ENCODE data around the gene SYNJ2.
"Not testable (repeated sequence)": the region's sequence is repeated elsewhere in the genome, so short reads cannot be mapped to it uniquely, and the experiment has no call there.

Gene SYNJ2

GRCh38 chr6:157962601-157963302 lies 18.9 kb upstream of the SYNJ2 start:
- Histone ChIP-seq H3K36me3 (ENCODE audit: control insufficient read depth, insufficient read depth, low read length) (no peaks in the 10 kb centered on the region), H3K27ac (ENCODE audit: low read depth, low read length) (no peak overlapping the region), H3K4me3 (ENCODE audit: low read length) (no peak overlapping the region)

DNA sequence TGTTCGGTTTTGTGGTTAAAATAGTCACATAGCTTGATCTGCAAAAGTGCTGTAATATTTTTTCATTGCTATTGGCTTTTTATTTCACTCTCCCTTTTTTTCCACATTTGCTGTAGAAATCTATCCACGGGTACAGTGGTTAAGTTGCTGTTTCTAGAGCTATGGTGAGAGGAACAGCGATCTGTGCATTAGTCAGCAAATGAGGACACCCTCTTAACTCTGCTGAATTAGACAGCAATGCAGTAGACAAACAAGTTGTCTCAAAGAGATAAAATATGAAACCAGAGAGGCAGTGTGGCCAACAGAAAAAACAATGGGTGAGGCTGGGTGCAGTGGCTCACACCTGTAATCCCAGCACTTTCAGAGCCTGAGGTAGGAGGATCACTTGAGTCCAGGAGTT lies 17.6 kb upstream of the SYNJ2 start:
- Histone ChIP-seq H3K36me3 (ENCODE audit: control insufficient read depth, insufficient read depth, low read length) (no peaks in the 10 kb centered on the region), H3K27me3 (ENCODE audit: control insufficient read depth, insufficient read depth, low read length) (no peaks in the 10 kb centered on the region), H3K27ac (ENCODE audit: low read depth, low read length) (no peak overlapping the region), H3K4me3 (ENCODE audit: low read length) (no peak overlapping the region), H3K4me1 (ENCODE audit: control insufficient read depth, insufficient read depth, low read length) (no peaks in the 10 kb centered on the region), H3K9ac (ENCODE audit: low read length) (no peak overlapping the region)

More at GRCh38 chr6:157962601-157963302, 18.9 kb upstream of the SYNJ2 start:
- Histone ChIP-seq H3K27me3 (ENCODE audit: control insufficient read depth, insufficient read depth, low read length) (no peaks in the 10 kb centered on the region), H3K9ac (ENCODE audit: low read length) (no peak overlapping the region), H3K4me1 (ENCODE audit: control insufficient read depth, insufficient read depth, low read length) (no peaks in the 10 kb centered on the region)

GRCh38 chr6:157965387-157965786 lies 16.3 kb upstream of the SYNJ2 start:
- no peaks in the 10 kb centered on the region for H3K4me1 ChIP-seq (ENCODE audit: control insufficient read depth, insufficient read depth, low read length)

DNA sequence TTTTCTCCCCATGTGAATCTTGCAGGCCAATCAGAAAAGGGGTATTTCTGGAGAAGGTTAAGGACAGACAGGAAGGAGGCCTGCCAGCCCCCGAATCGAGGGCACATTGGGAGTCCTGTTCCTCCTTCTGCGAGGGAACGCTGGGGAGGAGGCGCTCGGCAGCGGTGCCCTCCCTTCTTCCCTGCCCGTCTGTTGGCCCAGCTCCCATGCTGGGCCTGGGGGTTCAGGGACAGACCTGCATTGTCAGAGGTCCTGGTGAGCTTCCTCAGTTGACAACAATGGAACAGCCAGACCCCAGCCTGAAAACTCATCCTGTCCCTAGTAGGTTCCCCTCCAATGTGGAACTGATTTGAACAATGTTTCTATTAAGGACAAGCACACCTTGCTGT lies 15.1 kb upstream of the SYNJ2 start:
- H3K27me3 ChIP-seq (ENCODE audit: control insufficient read depth, insufficient read depth, low read length) = no peaks in the 10 kb centered on the region
- H3K27ac ChIP-seq (ENCODE audit: low read depth, low read length) = no peak overlapping the region
- no peak overlapping the region for H3K4me3 ChIP-seq (ENCODE audit: low read length)
- no peak overlapping the region for H3K9ac ChIP-seq (ENCODE audit: low read length)
- H3K36me3 ChIP-seq (ENCODE audit: control insufficient read depth, insufficient read depth, low read length) = no peaks in the 10 kb centered on the region
- H3K4me1 ChIP-seq (ENCODE audit: control insufficient read depth, insufficient read depth, low read length) = no peaks in the 10 kb centered on the region

More at GRCh38 chr6:157965387-157965786, 16.3 kb upstream of the SYNJ2 start:
- Histone ChIP-seq H3K4me3 (ENCODE audit: low read length) (no peak overlapping the region), H3K27me3 (ENCODE audit: control insufficient read depth, insufficient read depth, low read length) (no peaks in the 10 kb centered on the region), H3K9ac (ENCODE audit: low read length) (no peak overlapping the region), H3K36me3 (ENCODE audit: control insufficient read depth, insufficient read depth, low read length) (no peaks in the 10 kb centered on the region), H3K27ac (ENCODE audit: low read depth, low read length) (no peak overlapping the region)

DNA sequence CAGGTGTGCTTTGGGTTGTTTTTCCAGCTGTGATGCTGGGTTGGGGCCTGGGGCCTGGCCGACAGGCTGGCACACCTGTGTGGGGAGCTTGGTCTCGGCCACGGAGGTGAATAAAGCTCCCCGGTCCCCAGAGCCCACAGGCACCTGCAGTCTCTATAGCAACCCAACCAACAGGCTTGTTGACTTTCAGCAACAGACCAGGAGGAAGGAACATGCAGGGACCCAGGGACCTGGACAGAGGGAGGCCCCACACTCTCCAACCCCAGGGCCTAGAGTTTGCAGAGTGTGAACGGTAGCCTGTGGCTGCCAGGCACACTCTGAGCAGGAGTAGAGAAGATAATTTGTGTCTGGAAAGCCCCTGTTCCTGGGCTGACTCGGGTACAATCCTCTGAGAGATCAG lies 14.6 kb upstream of the SYNJ2 start:
- Histone ChIP-seq H3K27me3 (ENCODE audit: control insufficient read depth, insufficient read depth, low read length) (no peaks in the 10 kb centered on the region), H3K9ac (ENCODE audit: low read length) (no peak overlapping the region), H3K27ac (ENCODE audit: low read depth, low read length) (peak overlapping the region; percentile 8), H3K36me3 (ENCODE audit: control insufficient read depth, insufficient read depth, low read length) (no peaks in the 10 kb centered on the region), H3K4me3 (ENCODE audit: low read length) (no peak overlapping the region), H3K4me1 (ENCODE audit: control insufficient read depth, insufficient read depth, low read length) (no peaks in the 10 kb centered on the region)

DNA sequence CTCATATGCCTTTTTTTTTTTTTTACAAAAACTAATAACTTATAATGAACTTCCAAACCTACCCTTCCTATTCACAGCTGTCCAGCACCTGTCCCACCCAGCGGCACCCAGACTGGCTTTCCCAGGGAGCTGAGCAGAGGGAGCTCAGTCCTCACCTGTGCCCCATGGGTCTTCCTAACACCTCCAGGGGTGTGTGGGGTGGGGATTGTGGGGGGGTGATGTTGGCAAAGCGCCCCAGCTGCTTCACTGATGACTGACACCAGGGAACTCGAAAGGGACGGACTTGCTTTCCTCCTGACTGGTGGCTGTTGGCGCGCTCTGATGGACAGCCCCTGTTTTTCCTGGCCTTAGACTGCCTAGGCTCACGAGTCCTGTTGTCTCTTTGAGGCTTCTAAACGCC lies 14.2 kb upstream of the SYNJ2 start:
- H3K4me3 ChIP-seq (ENCODE audit: low read length) = no peak overlapping the region
- H3K4me1 ChIP-seq (ENCODE audit: control insufficient read depth, insufficient read depth, low read length) = no peaks in the 10 kb centered on the region
- no peaks in the 10 kb centered on the region for H3K36me3 ChIP-seq (ENCODE audit: control insufficient read depth, insufficient read depth, low read length)
- H3K27ac ChIP-seq (ENCODE audit: low read depth, low read length) = no peak overlapping the region
- H3K27me3 ChIP-seq (ENCODE audit: control insufficient read depth, insufficient read depth, low read length) = no peaks in the 10 kb centered on the region
- H3K9ac ChIP-seq (ENCODE audit: low read length) = no peak overlapping the region

DNA sequence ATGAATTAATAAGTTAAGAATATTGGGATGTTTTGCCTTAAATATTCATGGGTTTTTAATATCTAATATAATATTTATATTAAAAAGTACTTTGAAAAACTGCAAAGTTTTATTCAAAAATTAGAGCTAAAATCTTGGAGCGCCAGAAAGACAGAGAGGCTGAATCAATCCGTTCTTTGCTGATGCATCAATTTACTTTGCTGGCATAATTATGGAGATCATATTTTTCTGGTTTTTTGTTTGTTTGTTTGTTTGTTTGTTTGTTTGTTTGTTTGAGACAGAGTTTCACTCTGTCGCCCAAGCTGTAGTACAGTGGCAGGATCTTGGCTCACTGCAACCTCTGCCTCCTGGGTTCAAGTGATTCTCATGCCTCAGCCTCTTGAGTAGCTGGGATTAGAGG lies 9.5 kb upstream of the SYNJ2 start:
- H3K4me3 ChIP-seq (ENCODE audit: low read length); H3K27ac ChIP-seq (ENCODE audit: low read depth, low read length); H3K9ac ChIP-seq (ENCODE audit: low read length); H3K4me1 ChIP-seq (ENCODE audit: control insufficient read depth, insufficient read depth, low read length); H3K36me3 ChIP-seq (ENCODE audit: control insufficient read depth, insufficient read depth, low read length); H3K27me3 ChIP-seq (ENCODE audit: control insufficient read depth, insufficient read depth, low read length): not testable (repeated sequence)

- H3K27me3 ChIP-seq (ENCODE audit: control insufficient read depth, insufficient read depth, low read length) = no peaks in the 10 kb centered on the region
- no peak overlapping the region for H3K27ac ChIP-seq (ENCODE audit: low read depth, low read length)
- no peak overlapping the region for H3K9ac ChIP-seq (ENCODE audit: low read length)
- no peaks in the 10 kb centered on the region for H3K4me1 ChIP-seq (ENCODE audit: control insufficient read depth, insufficient read depth, low read length)
- no peak overlapping the region for H3K4me3 ChIP-seq (ENCODE audit: low read length)
- no peaks in the 10 kb centered on the region for H3K36me3 ChIP-seq (ENCODE audit: control insufficient read depth, insufficient read depth, low read length)
Observed at GRCh38 chr6:157974341-157974894, 7.2 kb upstream of the SYNJ2 start.

GRCh38 chr6:157974967-157975366 lies 6.7 kb upstream of the SYNJ2 start:
- Histone ChIP-seq H3K27ac (ENCODE audit: low read depth, low read length) (no peak overlapping the region), H3K27me3 (ENCODE audit: control insufficient read depth, insufficient read depth, low read length) (no peaks in the 10 kb centered on the region), H3K9ac (ENCODE audit: low read length) (no peak overlapping the region), H3K36me3 (ENCODE audit: control insufficient read depth, insufficient read depth, low read length) (no peaks in the 10 kb centered on the region), H3K4me1 (ENCODE audit: control insufficient read depth, insufficient read depth, low read length) (no peaks in the 10 kb centered on the region), H3K4me3 (ENCODE audit: low read length) (no peak overlapping the region)

- H3K27me3 ChIP-seq (ENCODE audit: control insufficient read depth, insufficient read depth, low read length) = no peaks in the 10 kb centered on the region
- no peak overlapping the region for H3K27ac ChIP-seq (ENCODE audit: low read depth, low read length)
- no peaks in the 10 kb centered on the region for H3K36me3 ChIP-seq (ENCODE audit: control insufficient read depth, insufficient read depth, low read length)
- no peak overlapping the region for H3K4me3 ChIP-seq (ENCODE audit: low read length)
- H3K9ac ChIP-seq (ENCODE audit: low read length) = no peak overlapping the region
- H3K4me1 ChIP-seq (ENCODE audit: control insufficient read depth, insufficient read depth, low read length) = no peaks in the 10 kb centered on the region
Observed at GRCh38 chr6:157975456-157975855, 6.2 kb upstream of the SYNJ2 start.

- no peaks in the 10 kb centered on the region for H3K36me3 ChIP-seq (ENCODE audit: control insufficient read depth, insufficient read depth, low read length)
- H3K4me1 ChIP-seq (ENCODE audit: control insufficient read depth, insufficient read depth, low read length) = no peaks in the 10 kb centered on the region
- no peak overlapping the region for H3K4me3 ChIP-seq (ENCODE audit: low read length)
- no peak overlapping the region for H3K9ac ChIP-seq (ENCODE audit: low read length)
- H3K27me3 ChIP-seq (ENCODE audit: control insufficient read depth, insufficient read depth, low read length) = no peaks in the 10 kb centered on the region
- H3K27ac ChIP-seq (ENCODE audit: low read depth, low read length) = no peak overlapping the region
Observed at GRCh38 chr6:157976345-157977175, 5.1 kb upstream of the SYNJ2 start.

DNA sequence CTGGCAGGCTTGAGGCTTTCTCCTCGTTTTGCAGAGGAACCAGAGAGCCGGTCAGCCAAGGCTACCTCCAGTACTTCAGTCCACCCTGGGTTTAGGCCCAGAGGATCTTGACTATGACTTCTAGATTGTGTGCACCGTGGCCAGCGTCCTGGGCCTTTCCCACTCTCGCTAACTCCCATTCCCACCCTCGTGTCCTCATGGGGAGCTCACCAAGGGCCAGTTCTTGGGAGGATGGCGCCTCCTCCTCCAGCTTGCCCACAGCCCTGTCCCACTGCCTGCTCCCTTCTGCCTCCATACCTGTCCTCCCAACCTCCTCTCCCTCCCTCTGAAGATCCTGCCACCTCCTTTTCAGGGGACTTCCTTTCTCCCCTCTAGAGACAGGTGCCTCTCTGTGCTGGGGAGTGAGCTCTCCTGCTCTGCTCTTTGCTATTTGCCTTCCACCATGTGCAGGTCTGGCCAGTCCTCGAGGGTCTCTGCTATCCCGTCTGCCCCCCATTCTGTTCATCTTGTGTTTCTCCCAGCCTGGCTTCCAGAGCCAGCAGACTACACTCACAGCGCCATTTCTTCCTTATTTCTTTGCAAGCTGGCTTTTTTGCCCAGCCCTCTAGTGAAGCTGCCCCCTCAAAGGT lies 4.4 kb upstream of the SYNJ2 start:
- H3K27ac ChIP-seq (ENCODE audit: low read depth, low read length) = no peak overlapping the region
- no peaks in the 10 kb centered on the region for H3K36me3 ChIP-seq (ENCODE audit: control insufficient read depth, insufficient read depth, low read length)
- no peaks in the 10 kb centered on the region for H3K4me1 ChIP-seq (ENCODE audit: control insufficient read depth, insufficient read depth, low read length)
- no peaks in the 10 kb centered on the region for H3K27me3 ChIP-seq (ENCODE audit: control insufficient read depth, insufficient read depth, low read length)
- no peak overlapping the region for H3K9ac ChIP-seq (ENCODE audit: low read length)
- H3K4me3 ChIP-seq (ENCODE audit: low read length) = no peak overlapping the region

Measured in rectal smooth muscle tissue (tissue), 1 donor.